A549 (cell line): ENCODE data around the gene ANKS1B.

ENCODE experiments used
- EHF ChIP-seq: fragments of 250-450 bp; sonication (Bioruptor Pico); IDR thresholded peaks from 2 replicates; pipeline ENCODE4 v1.5.0; 2020; ENCODE audit warnings: mild to moderate bottlenecking
- JUN ChIP-seq, 2 experiments: fragments of >200 bp; sonication (Bioruptor Twin); formaldehyde crosslinking; IDR thresholded peaks; 2 replicates in 1 of 2; 3 replicates in 1 of 2; pipeline ENCODE4 v1.6.1; 2016 to 2017
- POLR2A ChIP-seq: IDR thresholded peaks from 2 replicates; pipeline ENCODE4 v1.6.1; 2012; ENCODE audit warnings: mild to moderate bottlenecking, low read length
- SREBF2 ChIP-seq: fragments of 450-650 bp; IDR thresholded peaks from 2 replicates; pipeline ENCODE4 v1.6.1; 2014; ENCODE audit warnings: mild to moderate bottlenecking, moderate library complexity
- ZC3H11A ChIP-seq: fragments of 450-650 bp; IDR thresholded peaks from 2 replicates; pipeline ENCODE4 v1.6.1; 2014; ENCODE audit warnings: antibody characterized with exemption, mild to moderate bottlenecking
- TF ChIP-seq, protein P1 (sequence below): fragments of >200 bp; sonication (Bioruptor Twin); formaldehyde crosslinking; IDR thresholded peaks from 3 replicates; pipeline ENCODE4 v1.5.1; 2016
- TF ChIP-seq, protein P2 (sequence below): IDR thresholded peaks from 2 replicates; pipeline ENCODE4 v1.6.1; 2012

DNA sequence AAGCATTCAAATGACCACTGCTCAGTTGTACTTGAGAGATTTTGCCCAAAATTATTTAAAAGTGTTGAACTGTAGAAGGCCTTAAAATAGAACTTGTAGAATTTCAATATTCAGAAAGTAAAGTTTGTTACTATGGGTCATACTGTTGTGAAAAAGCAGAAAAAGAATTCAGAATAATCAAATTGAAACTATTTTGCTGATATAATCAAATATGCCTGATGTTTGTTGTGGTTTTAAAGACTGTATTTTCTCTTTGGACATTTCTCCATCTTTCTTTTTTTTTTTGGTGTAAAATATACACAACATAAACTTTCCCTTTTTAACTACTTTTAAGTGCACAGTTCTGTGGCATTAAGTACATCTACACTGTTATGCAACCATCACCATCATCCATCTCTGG lies 964.9 kb downstream of the ANKS1B start:
- TF ChIP-seq, protein P1, sequence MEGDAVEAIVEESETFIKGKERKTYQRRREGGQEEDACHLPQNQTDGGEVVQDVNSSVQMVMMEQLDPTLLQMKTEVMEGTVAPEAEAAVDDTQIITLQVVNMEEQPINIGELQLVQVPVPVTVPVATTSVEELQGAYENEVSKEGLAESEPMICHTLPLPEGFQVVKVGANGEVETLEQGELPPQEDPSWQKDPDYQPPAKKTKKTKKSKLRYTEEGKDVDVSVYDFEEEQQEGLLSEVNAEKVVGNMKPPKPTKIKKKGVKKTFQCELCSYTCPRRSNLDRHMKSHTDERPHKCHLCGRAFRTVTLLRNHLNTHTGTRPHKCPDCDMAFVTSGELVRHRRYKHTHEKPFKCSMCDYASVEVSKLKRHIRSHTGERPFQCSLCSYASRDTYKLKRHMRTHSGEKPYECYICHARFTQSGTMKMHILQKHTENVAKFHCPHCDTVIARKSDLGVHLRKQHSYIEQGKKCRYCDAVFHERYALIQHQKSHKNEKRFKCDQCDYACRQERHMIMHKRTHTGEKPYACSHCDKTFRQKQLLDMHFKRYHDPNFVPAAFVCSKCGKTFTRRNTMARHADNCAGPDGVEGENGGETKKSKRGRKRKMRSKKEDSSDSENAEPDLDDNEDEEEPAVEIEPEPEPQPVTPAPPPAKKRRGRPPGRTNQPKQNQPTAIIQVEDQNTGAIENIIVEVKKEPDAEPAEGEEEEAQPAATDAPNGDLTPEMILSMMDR, result no peak
- TF ChIP-seq EHF (CRISPR knock-in tag) (no peak), ZC3H11A (no peak), POLR2A (no peak), SREBF2 (no peak), JUN (IDR thresholded peaks at IDR 0.05) (no peak)
- TF ChIP-seq, protein P2, sequence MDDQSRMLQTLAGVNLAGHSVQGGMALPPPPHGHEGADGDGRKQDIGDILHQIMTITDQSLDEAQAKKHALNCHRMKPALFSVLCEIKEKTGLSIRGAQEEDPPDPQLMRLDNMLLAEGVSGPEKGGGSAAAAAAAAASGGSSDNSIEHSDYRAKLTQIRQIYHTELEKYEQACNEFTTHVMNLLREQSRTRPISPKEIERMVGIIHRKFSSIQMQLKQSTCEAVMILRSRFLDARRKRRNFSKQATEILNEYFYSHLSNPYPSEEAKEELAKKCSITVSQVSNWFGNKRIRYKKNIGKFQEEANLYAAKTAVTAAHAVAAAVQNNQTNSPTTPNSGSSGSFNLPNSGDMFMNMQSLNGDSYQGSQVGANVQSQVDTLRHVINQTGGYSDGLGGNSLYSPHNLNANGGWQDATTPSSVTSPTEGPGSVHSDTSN, result no peak
